A549 (cell line): ENCODE results near the gene UMAD1. TPM values are rescaled to one million over a fixed set of nuclear protein-coding genes. Genes with fewer than 3 reads are reported as not detected.

Source experiments
- ATAC-seq, 2 experiments: fragments of 200-7000 bp in 1 of 2; fragments of >200 bp in 1 of 2; cut with Nextera tagmentation in 1 of 2; cut with Tn5 transposase in 1 of 2; 3 replicates each; pipeline versions ENCODE4 v1.8.0 to v1.9.1; 2018 to 2020; ENCODE audit warnings: mild to moderate bottlenecking in 1 of 2, moderate library complexity in 1 of 2
- CTCF ChIA-PET: fragments of 300-600 bp; sonication (Branson Sonifier 250); formaldehyde crosslinking; extraction: SDS; loops from one replicate; lab custom pipeline; 2021; ENCODE audit warnings: antibody characterized with exemption, inconsistent platforms; lab: Yijun Ruan, JAX
- POLR2A ChIA-PET: fragments of 350-600 bp; formaldehyde crosslinking; extraction: SDS; loops from one replicate; lab custom pipeline; 2021; ENCODE audit warnings: antibody characterized with exemption, inconsistent platforms; lab: Yijun Ruan, JAX
- DNase-seq, 2 experiments: peaks; one replicate each; pipeline versions ENCODE4 v3.0.0 to v3.0.0-alpha.2; 2011 to 2016; ENCODE audit warnings: low read depth in 1 of 2, low spot score in 1 of 2
- FAIRE-seq: peaks from 2 replicates; lab custom pipeline; 2011; peaks lifted over from hg19 to GRCh38; lab: Jason Lieb, UNC
- H3K27ac ChIP-seq, 2 experiments: fragments of >200 bp; sonication (Bioruptor Twin); formaldehyde crosslinking; 3 replicates each; pipeline ENCODE4 v1.5.1; 2016 to 2017
- H3K4me1 ChIP-seq: fragments of >200 bp; sonication (Bioruptor Twin); formaldehyde crosslinking; 3 replicates; pipeline ENCODE4 v1.6.1; 2016
- H3K4me2 ChIP-seq: fragments of >200 bp; sonication (Bioruptor Twin); formaldehyde crosslinking; 3 replicates; pipeline ENCODE4 v1.6.1; 2016
- H3K4me3 ChIP-seq: fragments of >200 bp; sonication (Bioruptor Twin); formaldehyde crosslinking; 3 replicates; pipeline ENCODE4 v1.5.1; 2016
- H3K9me3 ChIP-seq: fragments of >200 bp; sonication (Bioruptor Twin); formaldehyde crosslinking; 3 replicates; pipeline ENCODE4 v1.6.1; 2016
- CBX8 ChIP-seq: fragments of 200-600 bp; sonication (generic); IDR thresholded peaks from 2 replicates; pipeline ENCODE4 v1.6.1; 2016
- EHMT2 ChIP-seq: fragments of 200-600 bp; sonication (generic); IDR thresholded peaks from 2 replicates; pipeline ENCODE4 v1.6.1; 2016; ENCODE audit warnings: antibody characterized with exemption, low read depth, mild to moderate bottlenecking, moderate library complexity
- FOSB ChIP-seq: fragments of 250-450 bp; sonication (Bioruptor Pico); IDR thresholded peaks from 2 replicates; pipeline ENCODE4 v1.5.0; 2020; ENCODE audit warnings: mild to moderate bottlenecking, moderate library complexity
- FOXS1 ChIP-seq: fragments of 250-450 bp; sonication (Bioruptor Pico); IDR thresholded peaks from 2 replicates; pipeline ENCODE4 v1.5.0; 2020; ENCODE audit warnings: mild to moderate bottlenecking, moderate library complexity
- HOXA7 ChIP-seq: fragments of 250-450 bp; sonication (Bioruptor Pico); IDR thresholded peaks from 2 replicates; pipeline ENCODE4 v1.5.0; 2020; ENCODE audit warnings: mild to moderate bottlenecking, moderate library complexity
- HOXB5 ChIP-seq: fragments of 250-450 bp; sonication (Bioruptor Pico); IDR thresholded peaks from 2 replicates; pipeline ENCODE4 v1.5.0; 2020; ENCODE audit warnings: mild to moderate bottlenecking, moderate library complexity
- JUN ChIP-seq, 2 experiments: fragments of >200 bp; sonication (Bioruptor Twin); formaldehyde crosslinking; IDR thresholded peaks; 2 replicates in 1 of 2; 3 replicates in 1 of 2; pipeline ENCODE4 v1.6.1; 2016 to 2017
- JUNB ChIP-seq: fragments of >200 bp; sonication (Bioruptor Twin); formaldehyde crosslinking; IDR thresholded peaks from 2 replicates; pipeline ENCODE4 v1.6.1; 2016
- KDM1A ChIP-seq: fragments of 200-600 bp; sonication (generic); IDR thresholded peaks from 2 replicates; pipeline ENCODE4 v1.6.1; 2016; ENCODE audit warnings: low read depth, mild to moderate bottlenecking
- KDM5A ChIP-seq: fragments of 200-600 bp; sonication (generic); IDR thresholded peaks from 2 replicates; pipeline ENCODE4 v1.6.1; 2016; ENCODE audit warnings: antibody characterized with exemption, mild to moderate bottlenecking
- MAFK ChIP-seq: fragments of 450-650 bp; IDR thresholded peaks from 2 replicates; pipeline ENCODE4 v1.6.1; 2014; ENCODE audit not compliant: partially characterized antibody
- NR3C1 ChIP-seq: fragments of >200 bp; sonication (Bioruptor Twin); formaldehyde crosslinking; IDR thresholded peaks from 3 replicates; pipeline ENCODE4 v1.6.1; 2017
- POLR2A ChIP-seq: IDR thresholded peaks from 2 replicates; pipeline ENCODE4 v1.6.1; 2012; ENCODE audit warnings: mild to moderate bottlenecking, low read length
- RARB ChIP-seq: fragments of 250-450 bp; sonication (Bioruptor Pico); IDR thresholded peaks from 2 replicates; pipeline ENCODE4 v1.8.0; 2021; ENCODE audit warnings: mild to moderate bottlenecking, moderate library complexity
- RFX5 ChIP-seq: fragments of 450-650 bp; IDR thresholded peaks from 2 replicates; pipeline ENCODE4 v1.7.1; 2014; ENCODE audit warnings: antibody characterized with exemption, mild to moderate bottlenecking, moderate library complexity
- TP53 ChIP-seq: fragments of 250-450 bp; sonication (Bioruptor Pico); IDR thresholded peaks from 2 replicates; pipeline ENCODE4 v1.5.0; 2021; ENCODE audit warnings: mild to moderate bottlenecking, moderate library complexity
- ZC3H11A ChIP-seq: fragments of 450-650 bp; IDR thresholded peaks from 2 replicates; pipeline ENCODE4 v1.6.1; 2014; ENCODE audit warnings: antibody characterized with exemption, mild to moderate bottlenecking
- ZSCAN20 ChIP-seq: fragments of 250-450 bp; sonication (Bioruptor Pico); IDR thresholded peaks from 2 replicates; pipeline ENCODE4 v1.8.0; 2022; ENCODE audit warnings: mild to moderate bottlenecking, moderate library complexity
- WGBS: methylation state at CpG from one replicate; pipeline ENCODE4 v1.1.6; 2017; ENCODE audit errors: missing lambda C conversion rate; 5-methylcytosine and 5-hydroxymethylcytosine counted together
- polyA plus RNA-seq, 4 experiments: library from polyadenylated mRNA; depleted of rRNA in 3 of 4; stranded (reverse); fragments of >200 nt; fragmentation: RNase III in 1 of 4; extraction: RNeasy Plus Mini Kit Qiagen cat#74134 plus additional on column Dnase treatment in 1 of 4; gene quantifications; 2 replicates in 3 of 4; 3 replicates in 1 of 4; pipeline ENCODE4 v1.2.3, GENCODE V29; 2011 to 2017
- TF ChIP-seq, protein P1 (sequence below): fragments of >200 bp; sonication (Bioruptor Twin); formaldehyde crosslinking; IDR thresholded peaks from 2 replicates; pipeline ENCODE4 v1.6.1; 2016
- TF ChIP-seq, protein P2 (sequence below): fragments of 250-450 bp; sonication (Bioruptor Pico); IDR thresholded peaks from 2 replicates; pipeline ENCODE4 v1.5.0; 2021; ENCODE audit warnings: mild to moderate bottlenecking, moderate library complexity, borderline replicate concordance
- TF ChIP-seq, protein P3 (sequence below): fragments of >200 bp; sonication (Bioruptor Twin); formaldehyde crosslinking; IDR thresholded peaks from 3 replicates; pipeline ENCODE4 v1.5.1; 2016
- TF ChIP-seq, protein P4 (sequence below): IDR thresholded peaks from 2 replicates; pipeline ENCODE4 v1.6.1; 2012
- TF ChIP-seq, protein P5 (sequence below): IDR thresholded peaks from 2 replicates; pipeline ENCODE4 v1.6.1; 2012
- TF ChIP-seq, protein P6 (sequence below): fragments of 150-350 bp; IDR thresholded peaks from 2 replicates; pipeline ENCODE4 v1.6.1; 2014; ENCODE audit warnings: low read depth, mild to moderate bottlenecking, low read length

UMAD1 gene
- polyA plus RNA-seq, 2 of the 4 experiments (the other 2 are of a cell fraction): 21.4 to 46.4 TPM

DNA sequence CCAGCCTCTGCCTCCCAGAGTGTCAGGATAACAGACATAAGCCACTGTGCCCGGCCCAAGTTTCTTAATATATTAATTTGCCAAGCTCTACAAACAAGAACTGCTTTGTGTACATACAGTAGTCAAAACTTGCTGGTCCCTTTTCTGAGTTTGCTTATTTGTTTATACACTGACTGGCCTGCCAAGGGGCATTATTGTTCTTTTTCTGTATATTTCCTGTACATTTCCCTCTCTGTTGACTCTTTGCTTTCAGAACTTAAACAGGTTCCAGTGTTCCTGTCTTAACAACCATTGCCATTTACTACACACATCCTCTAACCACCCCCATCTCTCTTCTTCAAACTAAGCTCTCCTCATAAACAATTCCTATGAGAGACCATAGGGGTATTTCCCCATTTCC is 139.3 kb downstream of the UMAD1 start:
- ATAC-seq: no peak
- WGBS: 29% methylated on average over 1 of the region's 1 CpG
- H3K4me2 ChIP-seq: no peak overlapping the region
- no peak overlapping the region for H3K4me3 ChIP-seq
- TF ChIP-seq, protein P1, sequence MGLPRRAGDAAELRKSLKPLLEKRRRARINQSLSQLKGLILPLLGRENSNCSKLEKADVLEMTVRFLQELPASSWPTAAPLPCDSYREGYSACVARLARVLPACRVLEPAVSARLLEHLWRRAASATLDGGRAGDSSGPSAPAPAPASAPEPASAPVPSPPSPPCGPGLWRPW: no peak
- no peak for TF ChIP-seq HOXB5 (CRISPR knock-in tag)
- TF ChIP-seq EHMT2: no peak
- TF ChIP-seq FOSB: no peak
- no peak for TF ChIP-seq RFX5
- TF ChIP-seq ZC3H11A: no peak
- TF ChIP-seq MAFK: no peak
- TF ChIP-seq, protein P2, sequence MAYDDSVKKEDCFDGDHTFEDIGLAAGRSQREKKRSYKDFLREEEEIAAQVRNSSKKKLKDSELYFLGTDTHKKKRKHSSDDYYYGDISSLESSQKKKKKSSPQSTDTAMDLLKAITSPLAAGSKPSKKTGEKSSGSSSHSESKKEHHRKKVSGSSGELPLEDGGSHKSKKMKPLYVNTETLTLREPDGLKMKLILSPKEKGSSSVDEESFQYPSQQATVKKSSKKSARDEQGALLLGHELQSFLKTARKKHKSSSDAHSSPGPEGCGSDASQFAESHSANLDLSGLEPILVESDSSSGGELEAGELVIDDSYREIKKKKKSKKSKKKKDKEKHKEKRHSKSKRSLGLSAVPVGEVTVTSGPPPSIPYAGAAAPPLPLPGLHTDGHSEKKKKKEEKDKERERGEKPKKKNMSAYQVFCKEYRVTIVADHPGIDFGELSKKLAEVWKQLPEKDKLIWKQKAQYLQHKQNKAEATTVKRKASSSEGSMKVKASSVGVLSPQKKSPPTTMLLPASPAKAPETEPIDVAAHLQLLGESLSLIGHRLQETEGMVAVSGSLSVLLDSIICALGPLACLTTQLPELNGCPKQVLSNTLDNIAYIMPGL (CRISPR knock-in tag): no peak
- TF ChIP-seq, protein P3, sequence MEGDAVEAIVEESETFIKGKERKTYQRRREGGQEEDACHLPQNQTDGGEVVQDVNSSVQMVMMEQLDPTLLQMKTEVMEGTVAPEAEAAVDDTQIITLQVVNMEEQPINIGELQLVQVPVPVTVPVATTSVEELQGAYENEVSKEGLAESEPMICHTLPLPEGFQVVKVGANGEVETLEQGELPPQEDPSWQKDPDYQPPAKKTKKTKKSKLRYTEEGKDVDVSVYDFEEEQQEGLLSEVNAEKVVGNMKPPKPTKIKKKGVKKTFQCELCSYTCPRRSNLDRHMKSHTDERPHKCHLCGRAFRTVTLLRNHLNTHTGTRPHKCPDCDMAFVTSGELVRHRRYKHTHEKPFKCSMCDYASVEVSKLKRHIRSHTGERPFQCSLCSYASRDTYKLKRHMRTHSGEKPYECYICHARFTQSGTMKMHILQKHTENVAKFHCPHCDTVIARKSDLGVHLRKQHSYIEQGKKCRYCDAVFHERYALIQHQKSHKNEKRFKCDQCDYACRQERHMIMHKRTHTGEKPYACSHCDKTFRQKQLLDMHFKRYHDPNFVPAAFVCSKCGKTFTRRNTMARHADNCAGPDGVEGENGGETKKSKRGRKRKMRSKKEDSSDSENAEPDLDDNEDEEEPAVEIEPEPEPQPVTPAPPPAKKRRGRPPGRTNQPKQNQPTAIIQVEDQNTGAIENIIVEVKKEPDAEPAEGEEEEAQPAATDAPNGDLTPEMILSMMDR: no peak
- no peak for TF ChIP-seq JUNB
- TF ChIP-seq RARB (CRISPR knock-in tag): no peak
- CTCF ChIA-PET: interaction anchor here (0.8 to 1.0 kb wide), 2 partner anchors 16 to 24 kb away, joined by 3 read pairs; no protein-coding TSS in a partner anchor
- no peak for FAIRE-seq
- peaks cover 7% of the 10 kb centered on the region; the same call in 1 of the 3 replicates for H3K4me1 ChIP-seq
- no peak overlapping the region for H3K27ac ChIP-seq
- DNase-seq: no peak
- POLR2A ChIA-PET: no interaction called here
- H3K9me3 ChIP-seq: no peaks in the 10 kb centered on the region

DNA sequence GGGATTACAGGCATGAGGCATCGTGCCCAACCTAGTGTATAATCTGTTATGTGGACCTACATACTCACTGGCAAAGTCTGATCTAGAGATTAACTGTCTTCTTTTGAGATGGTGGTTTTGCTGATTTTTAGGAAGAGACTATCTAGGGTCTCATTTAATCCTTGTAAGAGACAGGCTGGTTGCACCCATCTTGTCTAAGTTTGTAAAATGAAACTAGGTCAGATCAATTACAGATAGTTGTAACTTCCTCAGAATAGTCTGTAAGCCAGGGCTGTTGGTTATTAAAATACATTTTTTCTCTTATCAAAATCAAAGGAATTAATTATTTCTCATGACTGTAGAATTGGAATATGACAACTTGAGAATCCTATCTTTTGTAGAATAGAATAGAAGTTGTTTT is 142.4 kb downstream of the UMAD1 start:
- ATAC-seq (no peak), FAIRE-seq (no peak), DNase-seq (no peak)
- Histone ChIP-seq H3K27ac (no peak overlapping the region), H3K9me3 (no peaks in the 10 kb centered on the region), H3K4me1 (peaks cover 7% of the 10 kb centered on the region; the same call in 1 of the 3 replicates), H3K4me3 (no peak overlapping the region), H3K4me2 (no peak overlapping the region)
- TF ChIP-seq RARB (CRISPR knock-in tag) (no peak), KDM5A (no peak), CBX8 (no peak), HOXA7 (no peak), ZSCAN20 (CRISPR knock-in tag) (no peak), FOXS1 (CRISPR knock-in tag) (no peak), NR3C1 (no peak), JUN (IDR thresholded peaks at IDR 0.05) (no peak), TP53 (CRISPR knock-in tag) (no peak), POLR2A (no peak), KDM1A (no peak)
- TF ChIP-seq, protein P4, sequence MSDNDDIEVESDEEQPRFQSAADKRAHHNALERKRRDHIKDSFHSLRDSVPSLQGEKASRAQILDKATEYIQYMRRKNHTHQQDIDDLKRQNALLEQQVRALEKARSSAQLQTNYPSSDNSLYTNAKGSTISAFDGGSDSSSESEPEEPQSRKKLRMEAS: no peak
- TF ChIP-seq, protein P1: no peak
- TF ChIP-seq, protein P5, sequence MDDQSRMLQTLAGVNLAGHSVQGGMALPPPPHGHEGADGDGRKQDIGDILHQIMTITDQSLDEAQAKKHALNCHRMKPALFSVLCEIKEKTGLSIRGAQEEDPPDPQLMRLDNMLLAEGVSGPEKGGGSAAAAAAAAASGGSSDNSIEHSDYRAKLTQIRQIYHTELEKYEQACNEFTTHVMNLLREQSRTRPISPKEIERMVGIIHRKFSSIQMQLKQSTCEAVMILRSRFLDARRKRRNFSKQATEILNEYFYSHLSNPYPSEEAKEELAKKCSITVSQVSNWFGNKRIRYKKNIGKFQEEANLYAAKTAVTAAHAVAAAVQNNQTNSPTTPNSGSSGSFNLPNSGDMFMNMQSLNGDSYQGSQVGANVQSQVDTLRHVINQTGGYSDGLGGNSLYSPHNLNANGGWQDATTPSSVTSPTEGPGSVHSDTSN: no peak
- TF ChIP-seq, protein P3: no peak
- TF ChIP-seq, protein P6, sequence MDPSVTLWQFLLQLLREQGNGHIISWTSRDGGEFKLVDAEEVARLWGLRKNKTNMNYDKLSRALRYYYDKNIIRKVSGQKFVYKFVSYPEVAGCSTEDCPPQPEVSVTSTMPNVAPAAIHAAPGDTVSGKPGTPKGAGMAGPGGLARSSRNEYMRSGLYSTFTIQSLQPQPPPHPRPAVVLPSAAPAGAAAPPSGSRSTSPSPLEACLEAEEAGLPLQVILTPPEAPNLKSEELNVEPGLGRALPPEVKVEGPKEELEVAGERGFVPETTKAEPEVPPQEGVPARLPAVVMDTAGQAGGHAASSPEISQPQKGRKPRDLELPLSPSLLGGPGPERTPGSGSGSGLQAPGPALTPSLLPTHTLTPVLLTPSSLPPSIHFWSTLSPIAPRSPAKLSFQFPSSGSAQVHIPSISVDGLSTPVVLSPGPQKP: no peak
- POLR2A ChIA-PET: no interaction called here
- CTCF ChIA-PET: no interaction called here
- WGBS: 85% methylated on average over 1 of the region's 1 CpG
